Measurements from ENCODE around the gene SUGCT.

The SUGCT gene

DNA sequence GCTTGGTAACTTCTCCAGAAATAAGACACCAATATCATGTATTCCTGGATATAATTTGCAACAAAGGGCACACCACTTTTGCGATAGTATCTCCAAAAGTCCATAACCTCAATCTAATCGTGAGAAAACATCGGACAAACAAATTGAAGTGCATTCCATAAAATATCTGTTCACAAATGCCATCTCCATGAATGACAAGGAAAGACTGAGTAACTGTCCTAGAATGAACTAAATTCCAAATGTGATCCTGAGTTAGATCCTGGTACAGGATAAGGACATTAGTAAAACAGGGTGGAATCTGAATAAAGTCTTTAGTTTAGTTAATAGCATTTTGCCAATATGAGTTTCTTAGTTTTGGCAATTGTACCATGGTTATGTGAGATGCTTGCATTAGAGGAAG is 384.2 kb downstream of the SUGCT start:
- Histone ChIP-seq H3K36me3 (ENCODE audit: control insufficient read depth, insufficient read depth, low read length) (no peaks in the 10 kb centered on the region), H3K9ac (ENCODE audit: low read depth, low read length) (no peak overlapping the region), H3K9me3 (ENCODE audit: control insufficient read depth, insufficient read depth, low read length) (no peaks in the 10 kb centered on the region)

DNA sequence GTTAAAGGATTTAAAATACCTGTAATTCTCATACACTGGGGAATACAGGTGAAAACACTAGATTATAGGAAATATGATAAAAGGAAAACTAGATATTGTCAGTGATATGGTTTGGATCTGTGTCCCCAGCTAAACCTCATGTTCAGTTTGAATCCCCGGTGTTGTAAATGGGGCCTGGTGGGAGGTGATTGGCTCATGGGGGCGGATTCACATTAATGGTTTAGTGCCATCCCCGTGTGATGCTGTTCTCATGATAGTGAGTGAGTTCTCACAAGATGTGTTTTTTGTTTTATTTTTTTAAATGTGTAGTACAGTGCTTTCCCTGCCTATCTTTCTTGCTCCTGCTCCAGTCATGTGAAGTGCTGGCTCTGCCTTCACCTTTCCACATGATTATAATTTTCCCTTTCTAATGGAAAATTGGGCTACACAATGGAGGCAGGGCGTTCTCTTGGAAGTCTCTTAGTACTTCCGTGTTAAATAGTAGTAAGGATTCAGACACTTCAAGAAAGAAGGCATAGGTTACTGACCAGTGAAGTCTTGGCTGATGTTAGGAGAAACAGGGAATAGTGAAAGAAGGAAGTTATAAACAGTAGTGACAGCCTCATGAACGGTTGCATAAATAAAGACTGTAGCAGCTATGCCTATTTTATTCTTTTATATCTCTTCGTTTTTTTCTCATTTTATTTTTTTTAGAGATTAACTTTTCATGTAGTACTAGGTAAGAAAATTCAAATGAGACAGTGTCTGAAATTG is 386.4 kb downstream of the SUGCT start:
- Histone ChIP-seq H3K27me3 (ENCODE audit: control insufficient read depth, insufficient read depth, low read length) (no peaks in the 10 kb centered on the region), H3K9ac (ENCODE audit: low read depth, low read length) (no peak overlapping the region), H3K4me1 (ENCODE audit: control insufficient read depth, insufficient read depth, low read length) (no peaks in the 10 kb centered on the region), H3K36me3 (ENCODE audit: control insufficient read depth, insufficient read depth, low read length) (no peaks in the 10 kb centered on the region), H3K4me3 (ENCODE audit: low read depth, low read length) (no peak overlapping the region), H3K9me3 (ENCODE audit: control insufficient read depth, insufficient read depth, low read length) (no peaks in the 10 kb centered on the region)

More for the DNA sequence above, 384.2 kb downstream of the SUGCT start:
- Histone ChIP-seq H3K27me3 (ENCODE audit: control insufficient read depth, insufficient read depth, low read length) (no peaks in the 10 kb centered on the region), H3K4me3 (ENCODE audit: low read depth, low read length) (no peak overlapping the region), H3K4me1 (ENCODE audit: control insufficient read depth, insufficient read depth, low read length) (no peaks in the 10 kb centered on the region)

DNA sequence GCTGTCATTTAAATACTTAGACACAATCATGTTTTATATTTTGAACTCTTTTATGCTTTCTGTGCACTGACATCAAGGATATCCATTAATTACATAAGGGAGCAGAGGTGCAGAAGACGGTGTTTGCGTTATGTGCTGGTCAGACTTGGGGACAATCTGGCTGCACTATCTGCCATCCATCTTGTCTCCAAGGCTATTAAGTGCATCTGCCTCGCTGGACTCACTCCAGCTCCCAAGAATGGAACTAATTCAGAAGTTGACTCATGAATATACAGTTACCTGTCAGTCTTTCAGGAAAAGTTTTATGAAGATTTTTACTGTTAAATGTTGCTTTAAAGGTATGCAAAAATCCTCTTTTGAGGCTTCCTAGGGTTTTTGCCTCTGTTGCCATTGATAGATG is 391.0 kb downstream of the SUGCT start:
- no peaks in the 10 kb centered on the region for H3K27me3 ChIP-seq (ENCODE audit: control insufficient read depth, insufficient read depth, low read length)
- no peak overlapping the region for H3K4me3 ChIP-seq (ENCODE audit: low read depth, low read length)
- no peaks in the 10 kb centered on the region for H3K36me3 ChIP-seq (ENCODE audit: control insufficient read depth, insufficient read depth, low read length)
- no peaks in the 10 kb centered on the region for H3K9me3 ChIP-seq (ENCODE audit: control insufficient read depth, insufficient read depth, low read length)
- no peaks in the 10 kb centered on the region for H3K4me1 ChIP-seq (ENCODE audit: control insufficient read depth, insufficient read depth, low read length)
- no peak overlapping the region for H3K9ac ChIP-seq (ENCODE audit: low read depth, low read length)

DNA sequence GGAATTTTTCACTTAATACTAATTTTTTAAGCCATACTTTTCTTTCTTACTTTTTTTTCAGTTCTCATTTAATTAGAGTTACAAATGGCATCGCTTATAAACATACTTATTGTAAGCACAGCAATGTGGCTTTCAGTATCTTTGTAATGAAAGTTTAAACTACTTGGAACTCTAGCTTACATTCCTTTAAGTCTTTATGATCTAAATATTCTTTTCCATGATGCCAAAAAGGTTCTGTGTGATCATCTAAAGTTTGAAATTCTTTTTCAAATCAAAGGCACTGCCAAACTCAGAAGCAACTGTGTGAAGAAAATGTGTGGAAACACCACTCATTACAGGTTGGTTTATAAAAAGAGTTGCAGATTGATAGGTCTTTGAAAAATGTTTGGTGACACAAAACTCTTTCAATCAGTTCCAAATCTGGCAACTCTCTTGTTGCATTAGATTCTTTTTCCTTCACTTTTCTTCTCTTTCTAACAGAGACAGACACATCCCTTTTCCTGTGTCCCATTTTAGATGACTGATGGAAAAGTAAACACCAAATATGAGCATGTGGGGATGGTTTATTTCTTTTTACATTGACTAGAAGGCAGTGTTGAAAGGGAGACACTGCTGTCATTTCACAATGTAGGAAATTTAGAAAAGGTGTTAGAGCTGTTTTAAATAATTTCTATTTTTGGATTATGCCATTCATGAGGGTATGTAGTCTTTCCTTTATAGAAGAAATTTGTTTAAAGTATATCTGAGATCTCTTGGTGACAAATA is 392.3 kb downstream of the SUGCT start:
- Histone ChIP-seq H3K4me3 (ENCODE audit: low read depth, low read length) (no peak overlapping the region), H3K4me1 (ENCODE audit: control insufficient read depth, insufficient read depth, low read length) (no peaks in the 10 kb centered on the region), H3K27me3 (ENCODE audit: control insufficient read depth, insufficient read depth, low read length) (no peaks in the 10 kb centered on the region), H3K9me3 (ENCODE audit: control insufficient read depth, insufficient read depth, low read length) (no peaks in the 10 kb centered on the region), H3K9ac (ENCODE audit: low read depth, low read length) (no peak overlapping the region), H3K36me3 (ENCODE audit: control insufficient read depth, insufficient read depth, low read length) (no peaks in the 10 kb centered on the region)

DNA sequence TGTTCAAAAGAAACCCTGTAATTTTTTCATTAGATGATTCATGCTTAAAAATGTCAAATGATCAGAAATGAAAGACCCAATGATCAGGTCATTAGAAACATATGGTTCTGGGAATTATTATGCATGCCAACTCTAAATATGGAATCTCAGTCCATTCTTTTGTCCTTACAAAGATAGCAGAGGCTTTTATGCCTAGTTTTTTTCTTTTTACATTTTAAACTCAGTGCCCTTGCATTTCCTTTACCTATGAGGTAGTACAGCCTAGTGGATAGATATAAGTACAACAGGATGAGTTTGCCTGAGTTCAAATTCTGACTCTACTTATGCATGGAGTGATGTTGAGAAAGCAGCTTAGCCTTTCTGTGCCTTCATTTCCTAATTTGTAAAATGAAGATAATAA is 392.9 kb downstream of the SUGCT start:
- H3K9ac ChIP-seq (ENCODE audit: low read depth, low read length), result no peak overlapping the region
- no peak overlapping the region for H3K4me3 ChIP-seq (ENCODE audit: low read depth, low read length)
- H3K4me1 ChIP-seq (ENCODE audit: control insufficient read depth, insufficient read depth, low read length), result no peaks in the 10 kb centered on the region
- no peaks in the 10 kb centered on the region for H3K36me3 ChIP-seq (ENCODE audit: control insufficient read depth, insufficient read depth, low read length)
- H3K27me3 ChIP-seq (ENCODE audit: control insufficient read depth, insufficient read depth, low read length), result no peaks in the 10 kb centered on the region
- no peaks in the 10 kb centered on the region for H3K9me3 ChIP-seq (ENCODE audit: control insufficient read depth, insufficient read depth, low read length)

DNA sequence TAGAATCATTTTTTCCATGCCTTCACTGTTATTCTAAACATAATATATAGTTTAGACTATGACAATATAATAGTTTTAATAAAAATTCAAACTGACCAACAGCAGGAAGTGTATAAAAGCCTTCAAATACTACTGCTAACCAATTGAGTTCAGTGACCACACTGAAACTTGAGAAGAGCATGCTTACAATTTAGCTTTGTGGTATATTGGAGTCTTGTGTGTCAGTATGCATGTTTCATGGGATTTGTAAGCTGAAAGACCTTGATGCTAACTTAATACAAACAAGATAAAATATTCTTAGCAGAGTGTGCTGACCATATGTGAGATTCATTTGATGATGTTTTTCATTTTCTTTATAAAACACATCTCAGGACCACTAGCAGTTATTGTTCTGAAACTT is 395.5 kb downstream of the SUGCT start:
- Histone ChIP-seq H3K4me3 (ENCODE audit: low read depth, low read length) (no peak overlapping the region), H3K27me3 (ENCODE audit: control insufficient read depth, insufficient read depth, low read length) (no peaks in the 10 kb centered on the region)

DNA sequence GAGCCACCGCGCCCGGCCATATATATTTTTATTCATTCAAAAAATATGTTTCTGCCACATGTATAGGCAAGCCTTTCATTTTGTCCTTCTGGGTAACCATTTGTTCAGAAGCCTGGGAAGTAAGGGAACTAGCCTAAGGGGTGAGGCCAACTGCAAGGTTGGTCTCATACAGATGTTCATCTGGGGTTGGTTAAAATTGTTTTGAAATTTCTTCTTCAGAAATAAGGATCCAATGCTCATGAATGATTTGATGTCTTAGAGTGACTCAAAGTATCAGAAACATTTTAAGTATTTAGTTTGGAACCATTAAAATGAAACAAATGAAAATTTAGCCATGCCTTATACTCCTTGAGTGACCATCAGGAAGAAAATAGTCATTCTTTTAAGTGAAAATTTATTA is 397.2 kb downstream of the SUGCT start:
- no peaks in the 10 kb centered on the region for H3K27me3 ChIP-seq (ENCODE audit: control insufficient read depth, insufficient read depth, low read length)
- H3K9me3 ChIP-seq (ENCODE audit: control insufficient read depth, insufficient read depth, low read length), result no peaks in the 10 kb centered on the region
- H3K36me3 ChIP-seq (ENCODE audit: control insufficient read depth, insufficient read depth, low read length), result no peaks in the 10 kb centered on the region
- no peak overlapping the region for H3K9ac ChIP-seq (ENCODE audit: low read depth, low read length)
- H3K4me3 ChIP-seq (ENCODE audit: low read depth, low read length), result no peak overlapping the region
- no peaks in the 10 kb centered on the region for H3K4me1 ChIP-seq (ENCODE audit: control insufficient read depth, insufficient read depth, low read length)

More for the DNA sequence above, 395.5 kb downstream of the SUGCT start:
- Histone ChIP-seq H3K4me1 (ENCODE audit: control insufficient read depth, insufficient read depth, low read length) (no peaks in the 10 kb centered on the region), H3K9me3 (ENCODE audit: control insufficient read depth, insufficient read depth, low read length) (no peaks in the 10 kb centered on the region), H3K36me3 (ENCODE audit: control insufficient read depth, insufficient read depth, low read length) (no peaks in the 10 kb centered on the region), H3K9ac (ENCODE audit: low read depth, low read length) (no peak overlapping the region)

DNA sequence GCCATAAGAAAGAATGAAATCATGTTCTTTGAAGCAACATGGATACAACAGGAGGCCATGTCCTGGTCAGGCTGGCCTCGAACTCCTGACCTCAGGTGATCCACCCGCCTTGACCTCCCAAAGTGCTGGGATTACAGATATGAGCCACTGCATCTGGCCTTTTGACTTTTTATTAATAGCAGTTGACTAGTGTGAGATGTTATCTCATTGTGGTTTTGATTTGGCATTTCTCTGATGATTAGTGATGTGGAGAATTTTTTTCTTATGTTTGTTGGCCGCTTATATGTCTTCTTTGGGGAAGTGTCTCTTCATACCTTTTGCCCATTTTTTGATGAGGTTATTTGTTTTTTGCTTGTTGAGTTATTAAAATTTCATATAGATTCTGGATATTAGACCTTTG is 400.9 kb downstream of the SUGCT start:
- Histone ChIP-seq H3K27me3 (ENCODE audit: control insufficient read depth, insufficient read depth, low read length) (no peaks in the 10 kb centered on the region), H3K36me3 (ENCODE audit: control insufficient read depth, insufficient read depth, low read length) (no peaks in the 10 kb centered on the region), H3K4me1 (ENCODE audit: control insufficient read depth, insufficient read depth, low read length) (no peaks in the 10 kb centered on the region), H3K4me3 (ENCODE audit: low read depth, low read length) (no peak overlapping the region), H3K9me3 (ENCODE audit: control insufficient read depth, insufficient read depth, low read length) (no peaks in the 10 kb centered on the region), H3K9ac (ENCODE audit: low read depth, low read length) (no peak overlapping the region)

DNA sequence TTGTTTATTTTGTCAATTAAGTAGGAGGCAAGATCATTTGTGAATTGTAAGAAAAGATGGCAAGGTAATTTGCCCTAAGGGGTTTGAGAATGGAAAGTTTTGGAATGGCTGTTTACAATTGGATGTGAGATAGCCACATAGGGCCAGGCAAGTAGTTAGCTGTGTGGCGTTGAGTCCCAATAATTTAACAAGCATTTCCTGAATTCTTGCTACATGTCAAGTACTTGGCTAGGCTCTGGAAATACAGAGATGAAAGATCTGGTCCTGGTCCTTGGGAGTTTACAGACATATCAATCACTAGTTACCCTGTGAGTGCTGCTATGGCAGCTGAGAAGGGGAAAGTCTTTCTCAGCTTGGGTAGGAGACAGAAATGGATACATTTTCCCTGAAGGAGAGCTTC is 401.6 kb downstream of the SUGCT start:
- H3K4me1 ChIP-seq (ENCODE audit: control insufficient read depth, insufficient read depth, low read length), result no peaks in the 10 kb centered on the region
- H3K9me3 ChIP-seq (ENCODE audit: control insufficient read depth, insufficient read depth, low read length), result no peaks in the 10 kb centered on the region
- H3K9ac ChIP-seq (ENCODE audit: low read depth, low read length), result no peak overlapping the region
- no peaks in the 10 kb centered on the region for H3K27me3 ChIP-seq (ENCODE audit: control insufficient read depth, insufficient read depth, low read length)
- H3K36me3 ChIP-seq (ENCODE audit: control insufficient read depth, insufficient read depth, low read length), result no peaks in the 10 kb centered on the region
- no peak overlapping the region for H3K4me3 ChIP-seq (ENCODE audit: low read depth, low read length)

DNA sequence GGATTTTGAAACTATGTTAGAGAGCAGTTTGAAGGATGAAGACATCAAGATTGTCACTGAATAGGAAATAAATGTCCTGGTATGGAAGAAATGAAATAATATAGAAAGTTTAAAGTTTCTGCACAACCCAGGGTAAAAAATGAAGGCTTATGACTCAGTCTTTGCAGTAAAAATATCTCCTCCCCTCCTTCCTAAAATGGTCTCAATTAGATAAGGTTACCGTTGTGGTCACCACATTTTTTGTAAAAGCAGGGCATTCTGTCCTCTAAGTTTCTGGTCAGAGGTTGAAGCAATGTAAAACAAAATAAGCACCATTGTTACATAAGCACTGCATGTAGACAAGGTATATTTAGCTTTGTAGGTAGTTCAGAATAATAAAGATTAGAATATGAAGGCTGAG is 403.5 kb downstream of the SUGCT start:
- no peaks in the 10 kb centered on the region for H3K4me1 ChIP-seq (ENCODE audit: control insufficient read depth, insufficient read depth, low read length)
- no peaks in the 10 kb centered on the region for H3K27me3 ChIP-seq (ENCODE audit: control insufficient read depth, insufficient read depth, low read length)
- H3K9me3 ChIP-seq (ENCODE audit: control insufficient read depth, insufficient read depth, low read length), result no peaks in the 10 kb centered on the region
- no peaks in the 10 kb centered on the region for H3K36me3 ChIP-seq (ENCODE audit: control insufficient read depth, insufficient read depth, low read length)
- H3K9ac ChIP-seq (ENCODE audit: low read depth, low read length), result no peak overlapping the region
- no peak overlapping the region for H3K4me3 ChIP-seq (ENCODE audit: low read depth, low read length)

DNA sequence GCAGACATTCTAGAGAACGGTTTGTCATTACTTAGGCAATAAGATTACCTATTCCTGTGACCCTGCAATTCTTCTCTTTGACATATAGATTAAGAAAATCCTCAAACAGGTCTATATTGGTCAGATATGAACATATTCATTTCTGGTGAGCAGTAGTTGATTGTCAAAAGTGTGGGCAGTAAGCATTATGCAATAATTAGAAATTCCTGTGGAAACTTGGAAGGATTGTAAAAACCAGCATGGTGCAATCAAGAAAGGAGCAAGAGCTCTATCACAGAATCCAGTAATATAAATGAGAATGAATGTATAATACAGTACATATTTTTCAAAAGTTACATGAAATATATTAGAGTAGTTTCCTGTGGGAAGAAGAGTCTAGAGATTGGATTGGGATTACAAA is 406.5 kb downstream of the SUGCT start:
- Histone ChIP-seq H3K36me3 (ENCODE audit: control insufficient read depth, insufficient read depth, low read length) (no peaks in the 10 kb centered on the region), H3K9me3 (ENCODE audit: control insufficient read depth, insufficient read depth, low read length) (no peaks in the 10 kb centered on the region), H3K4me3 (ENCODE audit: low read depth, low read length) (no peak overlapping the region), H3K9ac (ENCODE audit: low read depth, low read length) (no peak overlapping the region), H3K4me1 (ENCODE audit: control insufficient read depth, insufficient read depth, low read length) (no peaks in the 10 kb centered on the region), H3K27me3 (ENCODE audit: control insufficient read depth, insufficient read depth, low read length) (no peaks in the 10 kb centered on the region)

Measured in iPS-15b (cell line).